Measurements from ENCODE around the gene CBX4. TPM values are rescaled to one million over a fixed set of nuclear protein-coding genes. Genes with fewer than 3 reads are reported as not detected.
A peak's percentile ranks its signal among the peaks of the same experiment; 100 is the strongest.

CBX4 gene
- total and polyA plus RNA-seq, 2 of the 13 experiments (the other 11 are each of a cell fraction or from before 2014, with no cell fraction given), result 25.8 to 50.8 TPM

- TF ChIP-seq KMT2A (CRISPR knock-in tag; IDR thresholded peaks at IDR 0.05) (peak; percentile 60; the same call in 1 of the 2 replicates), SATB2 (CRISPR knock-in tag; IDR thresholded peaks at IDR 0.05) (0 out of 2 replicates have a peak, but pooled peaks have one; percentile 72), DMAP1 (CRISPR knock-in tag; IDR thresholded peaks at IDR 0.05) (0 out of 2 replicates have a peak, but pooled peaks have one; percentile 40), E2F2 (CRISPR knock-in tag; IDR thresholded peaks at IDR 0.05; ENCODE audit: borderline replicate concordance) (0 out of 2 replicates have a peak, but pooled peaks have one; percentile 38), GFI1 (CRISPR knock-in tag; IDR thresholded peaks at IDR 0.05; ENCODE audit: borderline replicate concordance) (peak; percentile 68), ZNF501 (CRISPR knock-in tag; IDR thresholded peaks at IDR 0.05) (no peak), TEF (CRISPR knock-in tag; IDR thresholded peaks at IDR 0.05) (peak; percentile 53; the same call in 1 of the 2 replicates), EHMT2 (IDR thresholded peaks at IDR 0.05; ENCODE audit: borderline replicate concordance, low read depth, low read length) (no peak), FOXC1 (CRISPR knock-in tag; IDR thresholded peaks at IDR 0.05; ENCODE audit: borderline replicate concordance) (peak; percentile 63; the same call in 1 of the 2 replicates), TBX3 (IDR thresholded peaks at IDR 0.05; ENCODE audit: borderline replicate concordance) (no peak), ZNF737 (CRISPR knock-in tag; IDR thresholded peaks at IDR 0.05; ENCODE audit: borderline replicate concordance) (no peak), TFE3 (CRISPR knock-in tag; IDR thresholded peaks at IDR 0.05) (no peak; the same call in none of the 2 replicates), GTF2F1 (IDR thresholded peaks at IDR 0.05; ENCODE audit: low read length) (no peak), ASH2L (IDR thresholded peaks at IDR 0.05; ENCODE audit: insufficient read length, low read depth, low read length) (peak; percentile 56), ZNF281 (CRISPR knock-in tag; IDR thresholded peaks at IDR 0.05; ENCODE audit: borderline replicate concordance) (peak; percentile 29), E2F5 (CRISPR knock-in tag; conservative IDR thresholded peaks at IDR 0.05) (no peak), TERF1 (CRISPR knock-in tag; IDR thresholded peaks at IDR 0.05) (no peak), MED1 (CRISPR knock-in tag; IDR thresholded peaks at IDR 0.05) (peak; percentile 74), RBAK (CRISPR knock-in tag; IDR thresholded peaks at IDR 0.05) (0 out of 2 replicates have a peak, but pooled peaks have one; percentile 6), SIX4 (CRISPR knock-in tag; IDR thresholded peaks at IDR 0.05) (no peak)
Measured at GRCh38 chr17:79832218-79833109, 6.8 kb downstream of the CBX4 start (continued).
